ENCODE data around the gene CEP170B.

DNA sequence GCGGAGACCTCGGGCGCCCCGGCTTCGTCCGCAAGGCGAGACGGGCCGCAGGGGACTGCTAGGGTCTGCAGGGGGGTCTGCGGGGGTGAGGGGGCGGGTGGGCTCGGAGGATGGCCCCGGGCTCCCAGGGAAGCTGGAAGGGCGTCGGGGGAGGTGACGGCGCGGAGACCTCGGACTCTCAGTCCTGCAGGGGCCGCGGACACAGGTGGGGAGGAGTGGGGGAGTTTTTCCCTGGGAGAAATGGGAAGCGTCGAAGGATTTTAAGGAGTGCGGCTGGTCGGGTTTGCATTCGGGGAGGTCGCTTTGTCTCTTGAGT is 38.2 kb upstream of the CEP170B start:
- TF ChIP-seq, protein P1, sequence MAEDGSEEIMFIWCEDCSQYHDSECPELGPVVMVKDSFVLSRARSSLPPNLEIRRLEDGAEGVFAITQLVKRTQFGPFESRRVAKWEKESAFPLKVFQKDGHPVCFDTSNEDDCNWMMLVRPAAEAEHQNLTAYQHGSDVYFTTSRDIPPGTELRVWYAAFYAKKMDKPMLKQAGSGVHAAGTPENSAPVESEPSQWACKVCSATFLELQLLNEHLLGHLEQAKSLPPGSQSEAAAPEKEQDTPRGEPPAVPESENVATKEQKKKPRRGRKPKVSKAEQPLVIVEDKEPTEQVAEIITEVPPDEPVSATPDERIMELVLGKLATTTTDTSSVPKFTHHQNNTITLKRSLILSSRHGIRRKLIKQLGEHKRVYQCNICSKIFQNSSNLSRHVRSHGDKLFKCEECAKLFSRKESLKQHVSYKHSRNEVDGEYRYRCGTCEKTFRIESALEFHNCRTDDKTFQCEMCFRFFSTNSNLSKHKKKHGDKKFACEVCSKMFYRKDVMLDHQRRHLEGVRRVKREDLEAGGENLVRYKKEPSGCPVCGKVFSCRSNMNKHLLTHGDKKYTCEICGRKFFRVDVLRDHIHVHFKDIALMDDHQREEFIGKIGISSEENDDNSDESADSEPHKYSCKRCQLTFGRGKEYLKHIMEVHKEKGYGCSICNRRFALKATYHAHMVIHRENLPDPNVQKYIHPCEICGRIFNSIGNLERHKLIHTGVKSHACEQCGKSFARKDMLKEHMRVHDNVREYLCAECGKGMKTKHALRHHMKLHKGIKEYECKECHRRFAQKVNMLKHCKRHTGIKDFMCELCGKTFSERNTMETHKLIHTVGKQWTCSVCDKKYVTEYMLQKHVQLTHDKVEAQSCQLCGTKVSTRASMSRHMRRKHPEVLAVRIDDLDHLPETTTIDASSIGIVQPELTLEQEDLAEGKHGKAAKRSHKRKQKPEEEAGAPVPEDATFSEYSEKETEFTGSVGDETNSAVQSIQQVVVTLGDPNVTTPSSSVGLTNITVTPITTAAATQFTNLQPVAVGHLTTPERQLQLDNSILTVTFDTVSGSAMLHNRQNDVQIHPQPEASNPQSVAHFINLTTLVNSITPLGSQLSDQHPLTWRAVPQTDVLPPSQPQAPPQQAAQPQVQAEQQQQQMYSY (CRISPR knock-in tag; IDR thresholded peaks at IDR 0.05) = no peak
- TF ChIP-seq, protein P2, sequence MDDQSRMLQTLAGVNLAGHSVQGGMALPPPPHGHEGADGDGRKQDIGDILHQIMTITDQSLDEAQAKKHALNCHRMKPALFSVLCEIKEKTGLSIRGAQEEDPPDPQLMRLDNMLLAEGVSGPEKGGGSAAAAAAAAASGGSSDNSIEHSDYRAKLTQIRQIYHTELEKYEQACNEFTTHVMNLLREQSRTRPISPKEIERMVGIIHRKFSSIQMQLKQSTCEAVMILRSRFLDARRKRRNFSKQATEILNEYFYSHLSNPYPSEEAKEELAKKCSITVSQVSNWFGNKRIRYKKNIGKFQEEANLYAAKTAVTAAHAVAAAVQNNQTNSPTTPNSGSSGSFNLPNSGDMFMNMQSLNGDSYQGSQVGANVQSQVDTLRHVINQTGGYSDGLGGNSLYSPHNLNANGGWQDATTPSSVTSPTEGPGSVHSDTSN (CRISPR knock-in tag; IDR thresholded peaks at IDR 0.05; ENCODE audit: borderline replicate concordance) = no peak
- TF ChIP-seq, protein P3, sequence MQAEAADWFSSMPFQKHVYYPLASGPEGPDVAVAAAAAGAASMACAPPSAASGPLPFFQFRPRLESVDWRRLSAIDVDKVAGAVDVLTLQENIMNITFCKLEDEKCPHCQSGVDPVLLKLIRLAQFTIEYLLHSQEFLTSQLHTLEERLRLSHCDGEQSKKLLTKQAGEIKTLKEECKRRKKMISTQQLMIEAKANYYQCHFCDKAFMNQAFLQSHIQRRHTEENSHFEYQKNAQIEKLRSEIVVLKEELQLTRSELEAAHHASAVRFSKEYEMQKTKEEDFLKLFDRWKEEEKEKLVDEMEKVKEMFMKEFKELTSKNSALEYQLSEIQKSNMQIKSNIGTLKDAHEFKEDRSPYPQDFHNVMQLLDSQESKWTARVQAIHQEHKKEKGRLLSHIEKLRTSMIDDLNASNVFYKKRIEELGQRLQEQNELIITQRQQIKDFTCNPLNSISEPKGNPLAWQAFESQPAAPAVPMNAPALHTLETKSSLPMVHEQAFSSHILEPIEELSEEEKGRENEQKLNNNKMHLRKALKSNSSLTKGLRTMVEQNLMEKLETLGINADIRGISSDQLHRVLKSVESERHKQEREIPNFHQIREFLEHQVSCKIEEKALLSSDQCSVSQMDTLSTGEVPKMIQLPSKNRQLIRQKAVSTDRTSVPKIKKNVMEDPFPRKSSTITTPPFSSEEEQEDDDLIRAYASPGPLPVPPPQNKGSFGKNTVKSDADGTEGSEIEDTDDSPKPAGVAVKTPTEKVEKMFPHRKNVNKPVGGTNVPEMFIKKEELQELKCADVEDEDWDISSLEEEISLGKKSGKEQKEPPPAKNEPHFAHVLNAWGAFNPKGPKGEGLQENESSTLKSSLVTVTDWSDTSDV (CRISPR knock-in tag; IDR thresholded peaks at IDR 0.05) = no peak
- TF ChIP-seq ZNF33A (CRISPR knock-in tag; IDR thresholded peaks at IDR 0.05; ENCODE audit: borderline replicate concordance) = no peak
- TF ChIP-seq PTBP1 (IDR thresholded peaks at IDR 0.05; ENCODE audit: low read depth, low read length, poor library complexity, severe bottlenecking) = no peak
- TF ChIP-seq ZNF572 (CRISPR knock-in tag; IDR thresholded peaks at IDR 0.05) = no peak
- TF ChIP-seq ZNF577 (CRISPR knock-in tag; IDR thresholded peaks at IDR 0.05; ENCODE audit: borderline replicate concordance, low read depth) = no peak
- TF ChIP-seq, protein P4, sequence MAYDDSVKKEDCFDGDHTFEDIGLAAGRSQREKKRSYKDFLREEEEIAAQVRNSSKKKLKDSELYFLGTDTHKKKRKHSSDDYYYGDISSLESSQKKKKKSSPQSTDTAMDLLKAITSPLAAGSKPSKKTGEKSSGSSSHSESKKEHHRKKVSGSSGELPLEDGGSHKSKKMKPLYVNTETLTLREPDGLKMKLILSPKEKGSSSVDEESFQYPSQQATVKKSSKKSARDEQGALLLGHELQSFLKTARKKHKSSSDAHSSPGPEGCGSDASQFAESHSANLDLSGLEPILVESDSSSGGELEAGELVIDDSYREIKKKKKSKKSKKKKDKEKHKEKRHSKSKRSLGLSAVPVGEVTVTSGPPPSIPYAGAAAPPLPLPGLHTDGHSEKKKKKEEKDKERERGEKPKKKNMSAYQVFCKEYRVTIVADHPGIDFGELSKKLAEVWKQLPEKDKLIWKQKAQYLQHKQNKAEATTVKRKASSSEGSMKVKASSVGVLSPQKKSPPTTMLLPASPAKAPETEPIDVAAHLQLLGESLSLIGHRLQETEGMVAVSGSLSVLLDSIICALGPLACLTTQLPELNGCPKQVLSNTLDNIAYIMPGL (CRISPR knock-in tag; IDR thresholded peaks at IDR 0.05; ENCODE audit: borderline replicate concordance in 1 of 2, low read depth in 1 of 2) = no peak
- TF ChIP-seq NFYB (CRISPR knock-in tag; IDR thresholded peaks at IDR 0.05) = no peak
- TF ChIP-seq ASH2L (IDR thresholded peaks at IDR 0.05; ENCODE audit: insufficient read length, low read depth, low read length) = no peak
